SK-N-SH treated with all-trans-retinoic acid at 6 μM for 48 hours (cell line): ENCODE data around the gene CACNA1D.

Source experiments
- ATAC-seq: fragments of 200-7000 bp; cut with Tn5 transposase; 3 replicates; pipeline ENCODE4 v1.9.1; 2020; ENCODE audit warnings: mild to moderate bottlenecking, moderate library complexity
- ARNTL ChIP-seq: fragments of 450-650 bp; formaldehyde crosslinking; IDR thresholded peaks from 2 replicates; pipeline ENCODE4 v1.5.0; 2020; ENCODE audit warnings: low read depth, mild to moderate bottlenecking, moderate library complexity, borderline replicate concordance
- BACH2 ChIP-seq: fragments of 250-450 bp; sonication (Bioruptor Pico); IDR thresholded peaks from 2 replicates; pipeline ENCODE4 v1.9.0; 2021; ENCODE audit warnings: mild to moderate bottlenecking, borderline replicate concordance
- CREB5 ChIP-seq: fragments of 250-450 bp; sonication (Bioruptor Pico); IDR thresholded peaks from 2 replicates; pipeline ENCODE4 v1.5.1; 2020; ENCODE audit warnings: low read depth, mild to moderate bottlenecking, moderate library complexity
- CSRNP3 ChIP-seq: fragments of 250-450 bp; sonication (Bioruptor Pico); IDR thresholded peaks from 2 replicates; pipeline ENCODE4 v1.5.1; 2021; ENCODE audit warnings: mild to moderate bottlenecking, moderate library complexity
- ESRRG ChIP-seq: fragments of 250-450 bp; sonication (Bioruptor Pico); IDR thresholded peaks from 2 replicates; pipeline ENCODE4 v1.6.1; 2021; ENCODE audit warnings: mild to moderate bottlenecking
- GLIS3 ChIP-seq: fragments of 250-450 bp; sonication (Bioruptor Pico); IDR thresholded peaks from 2 replicates; pipeline ENCODE4 v1.5.0; 2020; ENCODE audit warnings: mild to moderate bottlenecking, moderate library complexity
- ISL1 ChIP-seq: fragments of 250-450 bp; sonication (Bioruptor Pico); IDR thresholded peaks from 2 replicates; pipeline ENCODE4 v2.1.2; 2022; ENCODE audit warnings: mild to moderate bottlenecking, moderate library complexity
- PATZ1 ChIP-seq: fragments of 250-450 bp; sonication (Bioruptor Pico); IDR thresholded peaks from 2 replicates; pipeline ENCODE4 v1.8.0; 2020; ENCODE audit warnings: mild to moderate bottlenecking, moderate library complexity, borderline replicate concordance
- POU6F1 ChIP-seq: fragments of 250-450 bp; sonication (Bioruptor Pico); IDR thresholded peaks from 2 replicates; pipeline ENCODE4 v1.8.0; 2021; ENCODE audit warnings: low read depth, mild to moderate bottlenecking, moderate library complexity, borderline replicate concordance
- PPARA ChIP-seq: fragments of 250-450 bp; sonication (Bioruptor Pico); IDR thresholded peaks from 2 replicates; pipeline ENCODE4 v1.5.0; 2020; ENCODE audit warnings: mild to moderate bottlenecking, borderline replicate concordance
- RARB ChIP-seq: fragments of 250-450 bp; sonication (Bioruptor Pico); IDR thresholded peaks from 2 replicates; pipeline ENCODE4 v1.8.0; 2021; ENCODE audit warnings: mild to moderate bottlenecking, moderate library complexity
- TCF4 ChIP-seq: fragments of 250-450 bp; sonication (Bioruptor Pico); IDR thresholded peaks from 2 replicates; pipeline ENCODE4 v1.8.0; 2021; ENCODE audit warnings: mild to moderate bottlenecking, moderate library complexity, borderline replicate concordance
- TOX ChIP-seq: fragments of 250-450 bp; sonication (Bioruptor Pico); IDR thresholded peaks from 2 replicates; pipeline ENCODE4 v1.8.0; 2021; ENCODE audit warnings: mild to moderate bottlenecking, moderate library complexity, borderline replicate concordance
- TSHZ2 ChIP-seq: fragments of 250-450 bp; sonication (Bioruptor Pico); IDR thresholded peaks from 2 replicates; pipeline ENCODE4 v1.5.0; 2020; ENCODE audit warnings: mild to moderate bottlenecking, moderate library complexity
- ZC3H10 ChIP-seq: fragments of 250-450 bp; sonication (Bioruptor Pico); IDR thresholded peaks from 2 replicates; pipeline ENCODE4 v1.5.1; 2021; ENCODE audit warnings: mild to moderate bottlenecking, moderate library complexity
- ZFP3 ChIP-seq: fragments of 250-450 bp; sonication (Bioruptor Pico); IDR thresholded peaks from 2 replicates; pipeline ENCODE4 v1.5.0; 2020; ENCODE audit warnings: mild to moderate bottlenecking, moderate library complexity
- ZFP30 ChIP-seq: fragments of 450-650 bp; formaldehyde crosslinking; IDR thresholded peaks from 2 replicates; pipeline ENCODE4 v1.5.0; 2022; ENCODE audit warnings: mild to moderate bottlenecking, moderate library complexity
- ZNF70 ChIP-seq: fragments of 450-650 bp; formaldehyde crosslinking; IDR thresholded peaks from 2 replicates; pipeline ENCODE4 v1.5.0; 2020; ENCODE audit warnings: mild to moderate bottlenecking, moderate library complexity
- ZNF8 ChIP-seq: fragments of 450-650 bp; formaldehyde crosslinking; IDR thresholded peaks from 2 replicates; pipeline ENCODE4 v1.5.0; 2020; ENCODE audit warnings: mild to moderate bottlenecking, moderate library complexity

Gene CACNA1D

GRCh38 chr3:53780806-53781205, 286.4 kb downstream of the CACNA1D start:
- ATAC-seq, result no peak
- no peak for TF ChIP-seq ISL1 (CRISPR knock-in tag)
- no peak for TF ChIP-seq ARNTL (CRISPR knock-in tag)
- no peak for TF ChIP-seq TSHZ2
- no peak for TF ChIP-seq ZNF8
- no peak for TF ChIP-seq POU6F1 (CRISPR knock-in tag)
- no peak for TF ChIP-seq ESRRG

GRCh38 chr3:53787016-53787415, 292.6 kb downstream of the CACNA1D start:
- no peak for ATAC-seq
- TF ChIP-seq GLIS3 (CRISPR knock-in tag), result no peak
- no peak for TF ChIP-seq POU6F1 (CRISPR knock-in tag)
- no peak for TF ChIP-seq ARNTL (CRISPR knock-in tag)
- no peak for TF ChIP-seq ISL1 (CRISPR knock-in tag)
- TF ChIP-seq ZFP3 (CRISPR knock-in tag), result no peak
- no peak for TF ChIP-seq ZC3H10 (CRISPR knock-in tag)
- TF ChIP-seq TOX (CRISPR knock-in tag), result no peak
- TF ChIP-seq BACH2 (CRISPR knock-in tag), result no peak
- TF ChIP-seq ZNF8, result no peak
- no peak for TF ChIP-seq ZFP30
- TF ChIP-seq RARB, result no peak
- no peak for TF ChIP-seq CREB5 (CRISPR knock-in tag)
- TF ChIP-seq PPARA (CRISPR knock-in tag), result no peak
- TF ChIP-seq CSRNP3 (CRISPR knock-in tag), result no peak
- no peak for TF ChIP-seq TCF4 (CRISPR knock-in tag)
- no peak for TF ChIP-seq TSHZ2
- TF ChIP-seq ZNF70 (CRISPR knock-in tag), result no peak
- no peak for TF ChIP-seq PATZ1 (CRISPR knock-in tag)
- TF ChIP-seq, all 23 proteins: peak for 0
